RKO (cell line): Measurements from ENCODE around the gene SPACA9.

ENCODE experiments used
- DNase-seq: peaks from one replicate; pipeline ENCODE4 v3.0.0-alpha.2; 2016; ENCODE audit warnings: low spot score

Gene SPACA9

GRCh38 chr9:132863096-132863495, 15.6 kb upstream of the SPACA9 start:
- no peak for DNase-seq

- no peak for DNase-seq
Observed at GRCh38 chr9:132864277-132864676, 14.4 kb upstream of the SPACA9 start.

- no peak for DNase-seq
Observed at GRCh38 chr9:132864691-132865090, 14.0 kb upstream of the SPACA9 start.

GRCh38 chr9:132866898-132867297, 11.8 kb upstream of the SPACA9 start:
- DNase-seq, result no peak

GRCh38 chr9:132869266-132869665, 9.4 kb upstream of the SPACA9 start:
- DNase-seq, result no peak

- no peak for DNase-seq
Observed at GRCh38 chr9:132873403-132873802, 5.3 kb upstream of the SPACA9 start.

GRCh38 chr9:132875159-132875558, 3.5 kb upstream of the SPACA9 start:
- DNase-seq, result no peak

GRCh38 chr9:132876849-132877248, 1.8 kb upstream of the SPACA9 start:
- DNase-seq, result no peak

GRCh38 chr9:132877458-132877823, 1.3 kb upstream of the SPACA9 start:
- no peak for DNase-seq

- DNase-seq, result peak; percentile 87
Observed at GRCh38 chr9:132877824-132878694, 639 bp upstream of the SPACA9 start, which contains the start of gene AK8. Gene AK8 (minus strand): TSS chr9:132878284. CDS start chr9:132878255, 29 bp downstream.

- peak; percentile 41 for DNase-seq
Observed at GRCh38 chr9:132879457-132880323, 992 bp downstream of the SPACA9 start.

- DNase-seq, result no peak
Observed at GRCh38 chr9:132880324-132880661, 1.6 kb downstream of the SPACA9 start.

GRCh38 chr9:132881826-132882225, 3.1 kb downstream of the SPACA9 start:
- DNase-seq, result no peak

GRCh38 chr9:132882616-132883015, 3.9 kb downstream of the SPACA9 start:
- no peak for DNase-seq

GRCh38 chr9:132883349-132884294, 4.9 kb downstream of the SPACA9 start:
- no peak for DNase-seq

- no peak for DNase-seq
Observed at GRCh38 chr9:132885720-132886333, 7.1 kb downstream of the SPACA9 start.

GRCh38 chr9:132886334-132886725, 7.6 kb downstream of the SPACA9 start:
- DNase-seq, result no peak

GRCh38 chr9:132887181-132888120, 8.8 kb downstream of the SPACA9 start:
- DNase-seq, result no peak

- no peak for DNase-seq
Observed at GRCh38 chr9:132888151-132888550, 9.5 kb downstream of the SPACA9 start.

GRCh38 chr9:132892400-132892799, 13.7 kb downstream of the SPACA9 start:
- no peak for DNase-seq
